Middle frontal gyrus (tissue), 1 donor: ENCODE data around the gene MAMDC4.

Source experiments
- DNase-seq: peaks from one replicate; pipeline ENCODE4 v3.0.0-alpha.2; 2015; ENCODE audit warnings: low spot score; ENCODE audit errors: extremely low spot score

Gene MAMDC4

DNA sequence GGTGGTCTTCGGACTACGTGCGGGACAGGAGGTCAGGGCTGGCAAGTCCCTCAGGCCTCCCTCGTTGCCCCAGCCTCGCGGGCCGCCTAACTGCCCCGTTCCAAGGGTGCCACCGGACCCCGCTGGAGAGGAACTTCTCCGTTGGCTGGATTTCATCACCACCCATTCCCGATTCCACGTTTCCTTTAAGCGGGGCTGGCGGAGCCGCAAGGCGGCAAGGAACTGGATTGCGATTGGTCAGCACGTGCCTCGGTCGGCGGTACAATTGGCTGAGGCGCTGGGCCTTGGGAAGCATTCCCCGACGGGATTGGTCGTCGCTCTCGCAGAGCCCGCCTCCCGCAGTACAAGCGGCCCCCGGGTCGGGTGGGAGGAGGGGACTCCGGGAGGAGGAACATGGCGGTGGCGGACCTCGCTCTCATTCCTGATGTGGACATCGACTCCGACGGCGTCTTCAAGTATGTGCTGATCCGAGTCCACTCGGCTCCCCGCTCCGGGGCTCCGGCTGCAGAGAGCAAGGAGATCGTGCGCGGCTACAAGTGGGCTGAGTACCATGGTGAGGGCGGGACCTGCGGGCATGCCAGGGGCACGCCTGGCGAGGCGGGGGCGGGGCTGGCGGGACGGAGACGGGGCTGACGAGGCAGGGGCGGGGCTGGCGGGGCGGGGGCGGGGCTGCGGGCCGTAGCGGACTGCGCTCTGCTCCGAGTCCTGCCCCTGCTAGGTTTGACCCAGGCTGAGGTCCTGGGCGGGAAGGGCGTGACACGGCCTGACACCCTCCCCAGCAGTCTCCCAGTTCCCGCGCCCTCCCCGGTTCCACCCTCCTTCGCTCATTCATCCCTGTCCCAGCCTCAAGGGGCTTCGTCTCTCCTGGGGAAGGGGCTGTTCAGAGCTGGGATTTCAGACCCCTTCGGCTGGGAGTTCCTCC is 2.8 kb upstream of the MAMDC4 start, which contains the start of gene PHPT1:
Gene PHPT1, plus strand, starts transcription at position 372 of the 922 bp plus-strand sequence. Its CDS starts 22 bp downstream, at position 394.
- DNase-seq, result peak; percentile 97

DNA sequence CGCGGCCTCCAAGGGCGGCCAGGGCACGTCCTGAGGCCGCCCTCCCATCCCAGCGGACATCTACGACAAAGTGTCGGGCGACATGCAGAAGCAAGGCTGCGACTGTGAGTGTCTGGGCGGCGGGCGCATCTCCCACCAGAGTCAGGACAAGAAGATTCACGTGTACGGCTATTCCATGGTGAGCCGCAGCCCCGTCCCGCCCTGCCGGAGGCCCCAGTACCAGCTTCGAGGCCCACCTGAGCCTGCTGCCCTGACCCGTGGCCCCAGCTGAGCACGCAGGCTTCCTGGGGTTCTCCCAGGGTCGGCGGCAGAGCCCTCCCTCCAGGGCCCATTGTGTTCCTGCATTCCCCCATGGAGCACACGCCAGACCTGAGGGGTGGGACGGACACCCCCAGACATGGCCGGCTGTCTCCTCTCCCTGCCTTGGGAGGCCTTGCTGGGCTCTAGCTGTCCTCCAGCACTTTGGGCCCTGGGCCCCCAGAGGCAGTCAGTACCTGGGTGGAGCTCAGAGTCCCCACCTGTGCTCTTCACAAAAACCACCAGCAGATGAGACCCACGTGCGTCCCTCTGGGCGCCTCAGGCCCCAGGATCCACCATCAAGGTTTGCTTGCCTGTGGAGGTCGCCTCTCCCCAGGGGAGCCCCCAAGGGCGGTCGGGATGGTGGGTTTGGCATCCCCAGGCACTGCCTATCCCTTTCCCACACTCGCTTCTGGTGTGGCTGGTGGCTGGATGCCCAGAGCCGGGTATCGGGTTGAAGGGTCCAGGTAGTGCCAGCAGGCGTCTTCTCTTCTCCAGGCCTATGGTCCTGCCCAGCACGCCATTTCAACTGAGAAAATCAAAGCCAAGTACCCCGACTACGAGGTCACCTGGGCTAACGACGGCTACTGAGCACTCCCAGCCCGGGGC is 1.9 kb upstream of the MAMDC4 start:
- no peak for DNase-seq

DNA sequence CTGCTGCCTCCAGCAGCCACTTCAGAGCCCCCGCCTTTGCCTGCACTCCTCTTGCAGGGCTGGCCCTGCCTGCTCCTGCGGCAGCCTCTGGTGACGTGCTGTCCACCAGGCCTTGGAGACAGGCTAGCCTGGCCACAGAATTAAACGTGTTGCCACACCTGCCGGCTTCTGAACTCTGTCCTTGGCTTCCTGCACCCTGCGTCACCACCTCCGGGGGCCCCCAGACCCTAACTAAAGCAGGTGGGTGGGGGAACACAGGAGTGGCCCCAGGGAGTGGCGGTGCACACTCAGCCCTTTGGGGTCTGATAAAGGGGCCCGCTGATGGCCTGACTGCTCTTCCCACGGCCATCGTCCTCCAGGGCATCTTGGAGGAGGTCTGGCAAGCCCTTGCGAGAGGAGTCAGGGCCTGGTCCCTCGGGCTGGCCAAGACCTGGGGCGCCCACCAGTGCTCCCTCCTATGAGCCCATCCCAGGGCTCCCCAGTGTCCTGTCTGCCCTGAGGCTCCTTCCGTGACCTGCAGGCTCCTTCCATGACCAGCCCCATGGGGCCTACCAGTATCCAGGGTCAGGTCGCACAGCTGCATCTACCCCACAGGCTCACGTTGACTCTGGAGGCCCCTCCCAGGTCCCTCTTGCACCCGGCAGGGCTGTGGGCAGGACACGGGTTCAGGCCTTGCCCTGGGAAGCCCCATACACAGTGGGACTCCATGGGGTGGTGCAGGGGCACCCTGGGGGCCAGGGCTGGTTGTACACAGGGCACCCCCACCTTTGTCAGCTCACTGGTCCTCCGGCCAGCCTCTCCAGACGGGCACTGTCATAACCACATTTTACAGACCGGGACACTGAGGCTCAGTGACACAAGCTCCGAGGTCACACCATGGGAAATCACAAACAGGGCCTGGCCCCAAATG is 1.0 kb upstream of the MAMDC4 start:
- DNase-seq, result no peak

DNA sequence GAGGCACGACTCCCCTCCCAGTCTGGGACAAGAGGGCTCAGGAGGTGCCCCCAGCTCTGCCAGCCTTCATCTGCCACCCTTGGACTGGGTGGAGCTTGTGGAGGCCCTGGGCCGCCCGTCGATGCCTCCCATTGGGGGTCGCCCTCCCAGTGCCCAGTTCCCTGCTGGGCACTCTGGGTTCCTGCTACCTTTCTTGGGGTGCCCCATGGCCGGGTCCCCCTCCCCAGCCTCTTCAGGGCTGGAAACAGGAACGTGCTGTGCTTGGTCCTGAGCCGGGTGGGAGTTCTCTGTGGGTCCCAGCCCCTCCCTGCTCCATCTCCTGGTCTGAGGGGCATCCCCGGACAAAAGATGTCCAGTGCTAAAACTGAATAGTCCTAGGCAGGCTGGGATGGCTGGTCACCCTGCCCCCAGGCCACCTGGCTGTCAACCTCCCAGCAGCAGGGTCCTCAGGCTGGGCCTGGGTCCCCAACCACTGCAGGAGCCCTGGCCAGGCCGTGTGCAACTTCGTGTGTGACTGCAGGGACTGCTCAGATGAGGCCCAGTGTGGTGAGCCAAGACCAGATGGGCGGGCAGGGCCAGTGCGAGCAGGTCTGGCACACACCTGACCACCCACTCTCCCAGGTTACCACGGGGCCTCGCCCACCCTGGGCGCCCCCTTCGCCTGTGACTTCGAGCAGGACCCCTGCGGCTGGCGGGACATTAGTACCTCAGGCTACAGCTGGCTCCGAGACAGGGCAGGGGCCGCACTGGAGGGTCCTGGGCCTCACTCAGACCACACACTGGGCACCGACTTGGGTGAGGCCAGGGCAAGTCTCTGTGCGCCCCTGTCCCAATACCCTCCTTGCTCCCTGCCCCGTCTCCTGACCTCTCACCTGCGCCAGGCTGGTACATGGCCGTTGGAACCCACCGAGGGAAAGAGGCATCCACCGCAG is 784 bp downstream of the MAMDC4 start:
- DNase-seq, result no peak

DNA sequence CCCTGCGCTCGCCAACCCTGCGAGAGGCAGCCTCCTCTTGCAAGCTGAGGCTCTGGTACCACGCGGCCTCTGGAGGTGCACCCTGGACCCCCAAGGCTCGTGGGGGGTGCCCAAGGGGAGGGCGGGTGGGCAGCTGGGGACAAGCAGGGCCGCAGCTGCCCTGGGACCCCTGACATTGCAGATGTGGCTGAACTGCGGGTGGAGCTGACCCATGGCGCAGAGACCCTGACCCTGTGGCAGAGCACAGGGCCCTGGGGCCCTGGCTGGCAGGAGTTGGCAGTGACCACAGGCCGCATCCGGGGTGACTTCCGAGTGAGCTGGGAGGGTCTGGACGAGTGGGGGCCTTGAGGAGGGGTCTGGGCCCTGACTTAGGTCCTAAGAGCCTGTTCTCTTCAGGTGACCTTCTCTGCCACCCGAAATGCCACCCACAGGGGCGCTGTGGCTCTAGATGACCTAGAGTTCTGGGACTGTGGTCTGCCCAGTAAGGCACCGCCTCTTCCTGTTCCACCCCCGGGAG is 1.5 kb downstream of the MAMDC4 start:
- no peak for DNase-seq

DNA sequence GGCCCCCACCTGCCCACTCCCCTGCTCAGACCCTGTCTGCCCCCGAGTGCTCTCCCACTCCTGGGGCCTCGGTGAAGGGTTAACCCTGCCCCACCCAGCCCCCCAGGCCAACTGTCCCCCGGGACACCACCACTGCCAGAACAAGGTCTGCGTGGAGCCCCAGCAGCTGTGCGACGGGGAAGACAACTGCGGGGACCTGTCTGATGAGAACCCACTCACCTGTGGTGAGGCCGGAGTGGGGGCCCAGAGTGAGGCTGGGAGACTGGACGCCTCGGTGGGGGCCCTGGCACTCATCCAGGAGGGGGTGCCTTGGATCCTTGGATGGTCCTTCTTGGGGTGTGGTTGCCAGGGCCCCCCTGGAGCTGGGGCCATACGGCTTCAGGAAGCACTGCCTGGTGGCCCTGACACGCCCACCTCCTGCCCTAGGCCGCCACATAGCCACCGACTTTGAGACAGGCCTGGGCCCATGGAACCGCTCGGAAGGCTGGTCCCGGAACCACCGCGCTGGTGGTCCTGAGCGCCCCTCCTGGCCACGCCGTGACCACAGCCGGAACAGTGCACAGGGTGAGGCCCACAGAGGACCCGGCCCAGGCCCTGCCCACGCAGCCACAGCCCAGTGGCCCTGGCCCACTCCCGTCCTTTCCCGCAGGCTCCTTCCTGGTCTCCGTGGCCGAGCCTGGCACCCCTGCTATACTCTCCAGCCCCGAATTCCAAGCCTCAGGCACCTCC is 2.1 kb downstream of the MAMDC4 start:
- DNase-seq, result no peak

DNA sequence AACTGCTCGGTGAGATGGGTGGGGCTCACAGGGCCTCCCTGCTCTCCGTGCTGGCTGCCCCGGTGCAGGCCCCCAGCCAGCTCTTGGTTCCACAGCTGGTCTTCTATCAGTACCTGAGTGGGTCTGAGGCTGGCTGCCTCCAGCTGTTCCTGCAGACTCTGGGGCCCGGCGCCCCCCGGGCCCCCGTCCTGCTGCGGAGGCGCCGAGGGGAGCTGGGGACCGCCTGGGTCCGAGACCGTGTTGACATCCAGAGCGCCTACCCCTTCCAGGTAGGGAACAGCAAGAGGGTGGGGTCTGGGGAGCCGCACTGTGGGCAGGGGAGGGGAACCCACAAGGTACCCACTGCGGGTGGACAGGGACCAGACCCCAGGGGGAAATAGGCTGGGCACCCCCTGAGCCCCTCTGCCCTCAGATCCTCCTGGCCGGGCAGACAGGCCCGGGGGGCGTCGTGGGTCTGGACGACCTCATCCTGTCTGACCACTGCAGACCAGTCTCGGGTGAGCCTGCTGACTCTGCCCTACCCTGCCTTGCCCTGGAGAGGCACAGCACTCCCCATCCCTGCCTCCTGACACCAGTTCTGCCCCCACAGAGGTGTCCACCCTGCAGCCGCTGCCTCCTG is 2.8 kb downstream of the MAMDC4 start:
- DNase-seq, result no peak

DNA sequence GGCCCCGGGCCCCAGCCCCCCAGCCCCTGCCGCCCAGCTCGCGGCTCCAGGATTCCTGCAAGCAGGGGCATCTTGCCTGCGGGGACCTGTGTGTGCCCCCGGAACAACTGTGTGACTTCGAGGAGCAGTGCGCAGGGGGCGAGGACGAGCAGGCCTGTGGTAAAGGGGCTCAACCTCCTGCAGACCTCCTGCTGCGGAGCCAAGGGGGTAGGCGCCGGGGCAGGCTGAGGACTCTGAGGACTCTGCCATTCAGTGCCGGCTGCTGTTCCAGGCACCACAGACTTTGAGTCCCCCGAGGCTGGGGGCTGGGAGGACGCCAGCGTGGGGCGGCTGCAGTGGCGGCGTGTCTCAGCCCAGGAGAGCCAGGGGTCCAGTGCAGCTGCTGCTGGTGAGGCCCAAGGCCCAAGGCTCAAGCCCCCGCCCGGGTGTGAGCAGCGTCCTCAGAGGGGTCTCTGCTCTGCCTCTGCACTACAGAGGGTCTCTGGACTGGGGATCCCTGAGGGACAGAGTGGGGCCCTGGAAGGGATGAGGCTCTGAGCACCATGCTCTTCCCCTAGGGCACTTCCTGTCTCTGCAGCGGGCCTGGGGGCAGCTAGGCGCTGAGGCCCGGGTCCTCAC is 3.4 kb downstream of the MAMDC4 start:
- no peak for DNase-seq

DNA sequence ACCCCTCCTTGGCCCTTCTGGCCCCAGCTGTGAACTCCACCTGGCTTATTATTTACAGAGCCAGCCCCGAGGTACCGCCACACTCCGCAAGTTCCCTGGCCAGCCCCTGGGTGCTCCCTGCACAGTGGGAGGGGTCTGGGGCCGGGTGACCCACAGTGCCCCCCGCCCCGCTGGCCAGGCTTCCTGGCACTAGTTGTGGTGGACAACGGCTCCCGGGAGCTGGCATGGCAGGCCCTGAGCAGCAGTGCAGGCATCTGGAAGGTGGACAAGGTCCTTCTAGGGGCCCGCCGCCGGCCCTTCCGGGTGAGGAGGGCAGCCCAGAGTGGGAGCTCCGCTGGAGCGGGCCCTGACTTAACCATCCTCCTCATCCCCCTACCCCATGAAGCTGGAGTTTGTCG is 3.9 kb downstream of the MAMDC4 start:
- no peak for DNase-seq

DNA sequence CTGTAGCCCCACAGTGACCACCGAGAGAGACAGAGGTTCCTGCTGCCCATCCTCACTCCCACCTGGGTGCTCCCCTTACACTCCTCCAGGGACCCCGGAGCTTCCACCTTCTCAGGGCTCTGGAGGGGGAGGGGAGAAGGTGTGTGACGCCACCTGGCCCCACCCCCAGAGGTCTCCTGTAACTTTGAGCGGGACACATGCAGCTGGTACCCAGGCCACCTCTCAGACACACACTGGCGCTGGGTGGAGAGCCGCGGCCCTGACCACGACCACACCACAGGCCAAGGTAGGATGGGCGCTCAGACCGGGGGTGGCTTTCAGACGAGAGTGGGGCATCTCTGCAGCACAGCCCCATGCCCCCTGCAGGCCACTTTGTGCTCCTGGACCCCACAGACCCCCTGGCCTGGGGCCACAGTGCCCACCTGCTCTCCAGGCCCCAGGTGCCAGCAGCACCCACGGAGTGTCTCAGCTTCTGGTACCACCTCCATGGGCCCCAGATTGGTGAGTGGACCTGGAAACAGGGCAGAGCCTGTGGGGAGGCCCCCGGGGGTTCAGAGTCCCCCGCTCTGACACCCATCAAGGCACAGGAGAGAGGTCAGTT is 4.5 kb downstream of the MAMDC4 start:
- no peak for DNase-seq

DNA sequence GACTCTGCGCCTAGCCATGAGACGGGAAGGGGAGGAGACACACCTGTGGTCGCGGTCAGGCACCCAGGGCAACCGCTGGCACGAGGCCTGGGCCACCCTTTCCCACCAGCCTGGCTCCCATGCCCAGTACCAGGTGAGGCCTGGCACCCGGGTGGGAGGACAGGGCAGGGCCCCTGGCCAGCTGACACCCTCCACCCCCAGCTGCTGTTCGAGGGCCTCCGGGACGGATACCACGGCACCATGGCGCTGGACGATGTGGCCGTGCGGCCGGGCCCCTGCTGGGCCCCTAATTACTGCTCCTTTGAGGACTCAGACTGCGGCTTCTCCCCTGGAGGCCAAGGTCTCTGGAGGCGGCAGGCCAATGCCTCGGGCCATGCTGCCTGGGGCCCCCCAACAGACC is 5.0 kb downstream of the MAMDC4 start:
- no peak for DNase-seq

DNA sequence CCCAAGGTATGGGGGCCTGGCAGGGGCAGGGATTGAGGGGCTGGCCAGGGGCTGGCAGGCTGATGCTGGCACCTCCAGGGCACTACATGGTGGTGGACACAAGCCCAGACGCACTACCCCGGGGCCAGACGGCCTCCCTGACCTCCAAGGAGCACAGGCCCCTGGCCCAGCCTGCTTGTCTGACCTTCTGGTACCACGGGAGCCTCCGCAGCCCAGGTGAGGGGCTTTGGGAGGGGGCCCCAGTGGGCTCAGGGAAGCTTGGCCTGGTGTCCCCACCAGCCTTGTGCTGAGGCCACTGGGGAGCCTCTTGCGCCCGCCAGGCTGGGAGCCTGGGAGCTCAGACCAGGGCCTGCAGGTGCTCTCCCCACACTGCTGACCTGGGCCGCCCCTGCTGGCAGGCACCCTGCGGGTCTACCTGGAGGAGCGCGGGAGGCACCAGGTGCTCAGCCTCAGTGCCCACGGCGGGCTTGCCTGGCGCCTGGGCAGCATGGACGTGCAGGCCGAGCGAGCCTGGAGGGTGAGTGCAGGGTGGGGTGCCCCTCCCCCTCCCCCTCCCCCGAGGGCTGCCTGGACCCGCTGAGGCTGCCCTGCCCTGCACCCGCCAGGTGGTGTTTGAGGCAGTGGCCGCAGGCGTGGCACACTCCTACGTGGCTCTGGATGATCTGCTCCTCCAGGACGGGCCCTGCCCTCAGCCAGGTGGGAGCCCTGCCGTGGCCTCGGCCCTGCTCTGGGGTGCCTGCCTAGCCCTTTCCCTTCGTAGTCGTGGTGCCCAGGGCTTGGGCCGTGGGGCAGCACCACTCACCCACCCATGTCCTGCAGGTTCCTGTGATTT is 5.7 kb downstream of the MAMDC4 start:
- DNase-seq, result no peak

DNA sequence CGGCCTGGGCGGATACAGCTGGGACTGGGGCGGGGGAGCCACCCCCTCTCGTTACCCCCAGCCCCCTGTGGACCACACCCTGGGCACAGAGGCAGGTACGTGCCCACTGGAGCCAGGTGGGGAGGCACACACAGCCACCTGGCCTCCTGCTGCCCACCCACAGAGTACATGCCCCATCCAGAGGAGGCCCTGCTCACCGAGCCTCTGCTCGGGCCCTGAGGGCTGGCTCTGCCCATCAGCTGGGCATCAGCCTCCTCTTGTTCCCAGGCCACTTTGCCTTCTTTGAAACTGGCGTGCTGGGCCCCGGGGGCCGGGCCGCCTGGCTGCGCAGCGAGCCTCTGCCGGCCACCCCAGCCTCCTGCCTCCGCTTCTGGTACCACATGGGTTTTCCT is 6.3 kb downstream of the MAMDC4 start:
- DNase-seq, result no peak

DNA sequence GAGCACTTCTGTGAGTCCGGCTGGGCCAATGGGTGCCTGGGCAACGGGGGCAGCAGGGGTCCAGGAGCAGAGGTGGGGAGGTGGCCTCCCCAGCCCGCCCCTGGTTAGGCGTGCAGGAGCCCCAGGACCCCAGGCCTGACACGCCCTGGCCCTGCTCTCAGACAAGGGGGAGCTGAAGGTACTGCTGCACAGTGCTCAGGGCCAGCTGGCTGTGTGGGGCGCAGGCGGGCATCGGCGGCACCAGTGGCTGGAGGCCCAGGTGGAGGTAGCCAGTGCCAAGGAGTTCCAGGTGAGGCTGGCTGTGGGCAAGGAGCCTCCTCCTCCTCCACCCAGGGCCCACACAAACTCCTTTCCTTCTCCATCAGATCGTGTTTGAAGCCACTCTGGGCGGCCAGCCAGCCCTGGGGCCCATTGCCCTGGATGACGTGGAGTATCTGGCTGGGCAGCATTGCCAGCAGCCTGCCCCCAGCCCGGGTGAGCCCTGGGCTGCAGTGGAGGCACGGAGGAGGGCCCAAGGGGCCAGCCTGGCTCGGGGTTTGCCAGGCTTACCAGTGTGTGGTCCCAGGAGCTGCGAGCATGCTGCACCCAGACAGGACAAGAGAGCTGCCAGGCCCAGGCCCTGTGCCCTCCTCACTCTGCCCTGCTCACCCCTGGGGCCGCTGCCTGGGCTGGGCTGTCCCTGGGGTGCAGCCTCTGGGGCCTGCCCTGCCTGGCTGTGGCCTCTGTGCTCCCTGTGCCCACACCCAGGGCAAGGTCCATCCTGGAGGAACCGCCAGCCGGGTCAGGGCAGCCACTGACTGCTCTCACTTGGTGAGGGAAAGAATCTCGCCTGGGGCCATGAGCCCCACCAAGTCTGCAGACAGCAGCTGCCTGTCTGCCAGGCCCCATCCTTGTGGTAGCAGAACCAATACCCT is 7.0 kb downstream of the MAMDC4 start:
- DNase-seq, result no peak

DNA sequence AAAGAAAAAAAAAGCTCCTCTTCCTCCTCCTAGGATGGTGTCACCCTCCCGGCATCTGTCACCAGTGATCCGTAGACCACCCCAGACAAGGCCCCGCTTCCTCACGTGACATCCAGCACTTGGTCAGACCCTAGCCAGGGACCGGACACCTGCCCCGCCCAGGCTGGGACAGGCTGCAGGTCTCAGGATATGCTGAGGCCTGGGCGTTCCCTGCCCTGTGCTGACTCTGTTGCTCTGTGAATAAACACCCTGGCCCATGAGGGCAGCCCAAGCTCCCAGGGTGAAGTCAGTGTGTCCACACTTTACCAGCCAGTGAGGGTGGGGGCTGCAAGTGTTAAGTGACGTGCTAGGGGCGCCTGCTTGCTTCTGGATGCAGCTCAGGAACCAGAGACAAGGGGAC is 8.4 kb downstream of the MAMDC4 start:
- no peak for DNase-seq
